ENCODE measurements around the gene SRCIN1.

DNA sequence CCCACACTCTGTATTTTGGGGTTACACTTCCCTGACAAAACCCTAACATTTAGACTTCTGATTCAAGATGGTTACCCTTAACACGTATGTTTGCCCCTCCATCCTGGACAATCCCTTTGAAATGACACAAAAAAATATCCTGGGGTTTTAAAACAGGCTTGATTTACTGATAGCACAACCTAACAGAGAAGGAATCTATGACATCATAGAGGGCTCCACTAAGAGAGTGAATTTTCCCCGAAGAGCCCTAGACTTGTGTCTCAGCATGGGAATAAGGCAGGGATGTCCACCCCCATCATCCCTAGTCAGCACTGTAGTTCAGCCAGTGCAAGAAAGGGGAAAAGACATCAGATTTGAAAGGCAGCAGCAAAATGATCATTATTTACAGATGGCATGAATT, 15.8 kb upstream of the SRCIN1 start:
- TF ChIP-seq, protein P1, sequence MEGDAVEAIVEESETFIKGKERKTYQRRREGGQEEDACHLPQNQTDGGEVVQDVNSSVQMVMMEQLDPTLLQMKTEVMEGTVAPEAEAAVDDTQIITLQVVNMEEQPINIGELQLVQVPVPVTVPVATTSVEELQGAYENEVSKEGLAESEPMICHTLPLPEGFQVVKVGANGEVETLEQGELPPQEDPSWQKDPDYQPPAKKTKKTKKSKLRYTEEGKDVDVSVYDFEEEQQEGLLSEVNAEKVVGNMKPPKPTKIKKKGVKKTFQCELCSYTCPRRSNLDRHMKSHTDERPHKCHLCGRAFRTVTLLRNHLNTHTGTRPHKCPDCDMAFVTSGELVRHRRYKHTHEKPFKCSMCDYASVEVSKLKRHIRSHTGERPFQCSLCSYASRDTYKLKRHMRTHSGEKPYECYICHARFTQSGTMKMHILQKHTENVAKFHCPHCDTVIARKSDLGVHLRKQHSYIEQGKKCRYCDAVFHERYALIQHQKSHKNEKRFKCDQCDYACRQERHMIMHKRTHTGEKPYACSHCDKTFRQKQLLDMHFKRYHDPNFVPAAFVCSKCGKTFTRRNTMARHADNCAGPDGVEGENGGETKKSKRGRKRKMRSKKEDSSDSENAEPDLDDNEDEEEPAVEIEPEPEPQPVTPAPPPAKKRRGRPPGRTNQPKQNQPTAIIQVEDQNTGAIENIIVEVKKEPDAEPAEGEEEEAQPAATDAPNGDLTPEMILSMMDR (IDR thresholded peaks at IDR 0.05; ENCODE audit: insufficient read depth, low read length, poor library complexity, severe bottlenecking), result no peak
- TF ChIP-seq EZH2phosphoT487 (conservative IDR thresholded peaks at IDR 0.05; ENCODE audit: low read length), result no peak
